HG02840 (cell line): ENCODE data around the gene MORC2.

ENCODE experiments used
- ATAC-seq: cut with Tn5 transposase; IDR thresholded peaks from one replicate; pipeline ENCODE4 v1.9.1; 2021; ENCODE audit warnings: mild to moderate bottlenecking, moderate library complexity, moderate number of reproducible peaks; ENCODE audit not compliant: unreplicated experiment, low FRiP score

The MORC2 gene

DNA sequence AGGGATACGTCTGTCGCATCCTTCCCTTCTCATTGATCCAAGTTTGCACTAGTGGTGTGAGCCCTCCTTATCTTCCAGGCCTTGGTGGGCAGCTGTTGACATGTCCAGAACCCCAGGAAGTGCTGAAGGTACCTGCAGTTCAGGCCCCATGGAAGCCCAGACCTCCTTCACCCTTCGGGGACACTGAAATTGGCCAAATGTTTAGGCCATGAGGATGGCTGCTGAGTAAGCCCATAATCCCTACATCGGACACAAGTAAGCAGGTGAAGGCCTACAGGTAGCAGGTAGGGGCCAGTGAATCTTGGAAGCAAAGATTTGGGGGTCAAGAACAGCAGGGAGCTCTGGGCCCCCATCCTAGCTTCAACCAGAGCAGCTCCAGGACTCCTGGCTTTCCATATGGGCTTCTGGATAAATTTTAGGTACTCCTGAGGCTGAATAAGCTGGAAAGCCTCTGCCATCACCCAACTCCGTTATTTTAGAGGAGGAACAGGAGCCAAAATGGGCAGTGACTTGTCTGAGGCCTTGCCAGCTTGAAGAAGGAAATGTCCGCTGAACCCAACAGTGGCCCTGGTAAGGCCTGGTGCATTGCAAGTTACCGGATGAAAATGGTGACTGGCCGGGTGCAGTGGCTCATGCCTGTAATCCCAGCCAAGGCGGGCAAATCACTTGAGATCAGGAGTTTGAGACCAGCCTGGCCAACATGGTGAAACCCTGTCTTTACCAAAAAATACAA is 45.2 kb downstream of the MORC2 start:
- ATAC-seq: no peak

DNA sequence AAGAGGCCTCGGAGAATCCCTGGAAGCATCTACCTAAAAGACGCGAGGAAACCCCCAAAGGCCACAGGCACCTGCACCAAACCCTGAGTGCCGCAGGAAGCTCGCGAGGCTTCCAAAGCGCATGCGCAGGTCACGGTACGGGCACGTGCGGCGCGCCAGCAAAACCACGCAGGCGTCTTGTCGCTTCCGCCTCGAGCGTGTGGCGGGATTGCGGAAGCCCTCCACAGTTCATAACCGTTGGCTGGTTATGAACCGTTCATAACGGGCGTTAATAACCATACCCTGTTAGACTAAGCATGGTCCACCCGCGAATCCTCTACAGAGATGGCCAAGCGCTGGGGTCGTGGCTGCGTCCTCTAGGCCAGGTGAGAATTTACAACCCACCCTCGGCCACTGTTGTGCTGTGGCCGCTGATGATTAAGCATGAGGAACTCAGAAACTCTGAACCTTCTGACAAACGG is 46.4 kb downstream of the MORC2 start:
- ATAC-seq: no peak

DNA sequence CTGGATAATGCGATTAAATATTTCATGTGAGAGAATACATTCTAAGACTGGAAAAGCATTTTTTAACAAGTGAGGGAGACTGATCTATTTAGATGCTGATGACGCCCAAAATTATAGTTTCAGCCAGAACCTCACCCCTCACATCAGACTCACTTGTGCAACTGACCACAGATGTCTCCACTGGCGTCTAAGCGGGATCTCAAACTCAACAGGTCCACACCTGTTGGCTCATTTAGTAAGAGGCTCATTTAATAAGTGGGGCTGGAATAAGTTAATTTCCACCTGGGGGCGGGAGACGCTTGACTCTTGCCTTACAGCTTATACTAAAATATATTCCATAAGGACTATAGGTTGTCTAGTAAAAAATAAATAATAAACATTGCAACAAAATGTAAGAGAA is 47.5 kb downstream of the MORC2 start:
- no peak for ATAC-seq

DNA sequence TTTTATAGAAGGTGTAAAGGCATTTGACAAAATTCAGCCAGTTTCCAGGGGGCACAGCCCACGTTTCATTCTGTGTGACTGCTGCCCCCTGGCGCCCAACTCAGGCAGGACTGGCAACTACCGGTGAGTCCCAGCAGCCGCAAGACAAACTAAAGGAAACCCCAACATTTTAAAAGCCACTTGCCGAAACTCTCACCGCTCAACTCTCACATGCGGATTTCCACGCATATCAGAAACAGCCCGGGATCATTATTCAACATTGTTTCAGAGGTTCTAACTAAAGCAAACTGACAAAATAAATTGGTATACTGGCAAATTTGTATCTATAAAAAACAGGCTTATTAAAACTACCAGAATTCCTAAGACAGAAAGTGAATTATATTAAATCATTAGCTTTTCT is 48.2 kb downstream of the MORC2 start:
- ATAC-seq: no peak

DNA sequence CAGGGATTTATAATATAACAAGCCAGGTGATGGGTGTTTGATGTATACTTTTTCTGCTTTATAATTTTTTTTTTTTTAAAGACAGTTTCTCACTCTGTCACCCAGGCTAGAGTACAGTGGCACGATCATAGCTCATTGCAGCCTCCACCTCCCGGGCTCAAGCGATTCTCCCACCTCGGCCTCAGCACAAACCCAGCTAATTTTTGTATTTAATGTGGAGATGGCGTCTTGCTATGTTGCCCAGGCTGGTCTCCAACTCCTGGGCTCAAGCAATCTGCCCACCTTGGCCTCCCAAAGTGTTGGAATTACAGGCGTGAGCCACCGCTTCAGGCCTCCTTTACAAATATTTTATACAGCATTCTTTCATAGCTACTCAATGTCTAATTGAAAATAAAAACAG is 48.6 kb downstream of the MORC2 start:
- no peak for ATAC-seq

DNA sequence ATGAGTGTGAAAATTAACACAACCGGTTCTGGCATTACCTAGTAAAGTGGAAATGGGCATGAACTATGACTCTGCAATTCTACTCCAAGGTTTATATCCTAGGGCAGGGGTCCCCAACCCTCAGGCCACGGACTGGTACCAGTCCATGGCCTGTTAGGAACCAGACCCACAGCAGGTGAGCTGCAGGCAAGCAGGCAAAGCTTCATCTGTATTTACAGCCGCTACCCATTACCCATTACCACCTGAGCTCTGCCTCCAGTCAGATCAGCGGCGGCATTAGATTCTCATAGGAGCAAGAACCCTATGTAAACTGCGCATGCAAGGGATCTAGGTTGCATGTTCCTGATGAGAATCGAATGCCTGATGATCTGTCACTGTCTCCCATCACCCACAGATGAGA is 49.8 kb downstream of the MORC2 start:
- ATAC-seq: no peak

DNA sequence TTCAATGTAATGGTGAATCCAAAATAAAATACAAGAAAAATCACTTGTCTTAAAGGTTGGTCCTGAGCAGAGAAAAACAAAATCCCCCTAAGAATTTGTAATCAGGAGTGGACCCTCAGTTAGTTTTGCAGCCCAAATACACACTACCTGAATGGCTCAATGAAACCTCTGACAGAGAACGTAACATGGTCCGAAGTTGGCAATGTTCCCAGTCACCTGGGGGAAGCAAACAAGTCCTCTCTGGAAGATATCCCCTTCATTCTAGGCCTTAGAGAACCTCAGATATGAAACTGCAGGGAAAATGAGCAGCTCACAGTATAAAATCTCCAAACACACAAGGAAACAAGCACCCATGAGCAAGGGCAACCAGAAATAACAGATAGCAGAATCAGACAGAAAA is 58.2 kb downstream of the MORC2 start:
- no peak for ATAC-seq

DNA sequence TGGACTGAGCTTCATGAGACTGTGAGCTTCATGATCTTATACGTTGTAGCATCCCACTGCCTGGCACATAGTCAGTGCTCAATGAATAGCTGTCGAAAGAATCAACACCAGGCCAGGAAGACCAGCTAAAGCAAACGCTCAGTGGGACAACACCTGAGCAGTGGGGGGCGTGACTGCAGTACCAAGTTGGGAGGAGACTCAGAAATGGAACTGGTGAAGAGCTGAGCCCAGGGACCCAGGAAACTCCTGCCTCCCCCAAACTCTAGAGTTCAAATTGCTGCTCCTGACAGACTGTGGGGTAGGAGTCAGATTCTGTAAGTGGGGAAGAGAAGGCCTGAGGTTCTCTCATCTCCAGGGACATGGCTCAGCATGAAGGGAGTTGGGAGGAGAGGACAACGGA is 59.3 kb downstream of the MORC2 start:
- ATAC-seq: no peak

DNA sequence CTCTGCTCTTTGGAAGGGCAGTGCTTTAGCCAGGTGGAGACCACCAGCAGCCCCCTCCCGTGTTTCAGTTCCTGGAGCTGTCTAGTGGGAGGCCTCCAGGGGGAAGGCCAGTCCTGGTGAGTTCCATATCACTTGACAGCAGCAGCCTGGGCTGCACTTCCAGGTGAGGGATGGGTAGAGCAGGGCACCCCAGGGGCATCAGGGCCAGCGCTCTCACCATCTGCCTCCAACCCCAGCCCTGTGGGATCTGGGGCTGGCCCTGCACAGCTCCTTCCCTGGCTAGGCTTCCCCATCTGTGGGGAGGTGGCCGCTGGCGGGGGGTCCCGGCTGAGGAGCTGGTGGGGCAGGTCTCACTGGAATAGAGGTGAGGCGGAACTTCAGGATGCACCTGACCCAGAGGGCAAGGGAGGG is 60.5 kb downstream of the MORC2 start:
- ATAC-seq: no peak

DNA sequence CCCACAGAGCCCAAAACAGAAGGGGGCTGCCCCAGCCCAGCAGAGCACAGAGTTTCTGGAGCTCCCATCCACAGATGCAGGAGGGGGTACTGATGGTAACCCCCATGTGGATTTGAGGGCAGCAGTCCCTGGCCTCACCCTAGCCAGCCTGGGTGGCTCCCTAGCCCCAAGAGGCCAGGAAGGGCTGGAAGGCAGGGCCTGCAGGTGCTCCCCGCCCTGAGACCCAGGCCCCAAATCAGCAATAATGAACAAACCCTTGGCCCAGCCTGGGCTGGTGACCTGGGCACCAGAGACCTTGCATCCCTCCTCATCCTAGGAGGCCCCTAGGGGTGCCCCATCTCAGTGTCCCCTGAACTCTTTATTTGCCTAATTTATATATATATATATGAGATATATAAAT is 61.6 kb downstream of the MORC2 start:
- ATAC-seq: no peak

DNA sequence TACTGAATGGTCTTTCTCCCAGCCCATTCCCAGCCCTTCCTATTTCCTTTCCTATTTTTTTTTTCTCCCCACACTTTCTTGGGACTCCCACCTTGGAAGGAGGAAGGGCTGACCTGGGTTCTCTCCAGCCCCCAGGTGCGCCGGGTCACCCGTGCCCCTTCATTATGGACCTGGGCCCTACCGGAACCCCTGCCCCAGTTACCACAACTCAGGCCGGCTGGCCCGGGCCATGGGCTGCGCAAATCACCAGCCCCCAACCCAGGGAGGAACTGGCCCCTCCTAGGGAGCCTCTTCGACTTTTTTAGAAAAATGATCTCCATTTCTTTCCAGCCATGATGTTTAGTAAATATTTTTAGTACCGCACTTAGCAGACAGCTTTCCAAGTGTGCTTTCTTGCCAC is 62.2 kb downstream of the MORC2 start:
- no peak for ATAC-seq

DNA sequence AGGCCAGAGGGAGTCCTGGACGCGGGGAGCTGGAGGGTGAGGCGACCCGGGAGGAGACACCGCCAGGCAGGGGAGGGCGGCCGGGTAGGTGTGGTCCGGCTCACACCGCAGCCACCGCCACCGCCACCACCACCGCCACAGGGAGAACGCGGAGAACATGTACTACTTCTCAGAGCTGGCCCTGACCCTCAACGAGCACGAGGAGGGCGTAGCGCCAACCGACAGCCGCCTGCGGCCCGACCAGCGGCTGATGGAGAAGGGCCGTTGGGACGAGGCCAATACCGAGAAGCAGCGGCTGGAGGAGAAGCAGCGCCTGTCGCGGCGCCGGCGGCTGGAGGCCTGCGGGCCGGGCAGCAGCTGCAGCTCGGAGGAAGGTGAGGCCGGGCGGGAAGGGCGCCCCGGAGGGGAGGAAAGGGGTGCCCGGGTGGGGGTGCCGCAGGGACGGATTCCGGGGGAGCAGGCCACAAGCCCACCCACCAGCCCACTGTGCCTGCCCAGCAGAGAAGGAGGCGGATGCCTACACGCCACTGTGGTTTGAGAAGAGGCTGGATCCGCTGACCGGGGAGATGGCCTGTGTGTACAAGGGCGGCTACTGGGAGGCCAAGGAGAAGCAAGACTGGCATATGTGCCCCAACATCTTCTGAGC is 62.8 kb downstream of the MORC2 start:
- ATAC-seq: no peak

DNA sequence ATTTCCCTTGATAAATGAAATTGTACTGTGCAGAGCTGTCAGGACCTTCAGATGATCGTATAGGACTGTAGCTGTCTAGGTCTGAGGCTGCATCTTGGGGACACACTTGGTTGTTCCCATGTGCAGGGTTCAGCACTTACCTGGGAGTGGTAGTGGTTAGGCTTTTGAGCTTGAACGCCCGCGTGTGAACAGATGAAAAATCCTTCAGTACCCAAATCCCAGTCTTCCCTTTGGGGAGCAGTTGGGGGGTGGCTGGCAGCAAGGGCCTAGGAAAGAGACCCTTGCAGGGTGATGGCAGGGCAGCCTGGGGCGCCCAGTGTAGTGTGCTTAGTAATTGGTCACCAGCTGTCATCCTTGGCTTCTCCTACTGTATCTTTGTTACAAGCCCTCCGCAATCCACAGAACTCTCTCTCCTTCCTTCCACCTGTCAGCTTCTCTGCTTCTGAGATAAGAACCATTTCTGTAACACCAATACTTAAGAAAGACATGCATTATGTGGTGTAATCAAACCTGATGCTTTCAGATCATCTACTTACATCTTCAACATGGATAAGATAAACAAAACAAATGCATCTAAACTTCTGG is 64.6 kb downstream of the MORC2 start:
- no peak for ATAC-seq

DNA sequence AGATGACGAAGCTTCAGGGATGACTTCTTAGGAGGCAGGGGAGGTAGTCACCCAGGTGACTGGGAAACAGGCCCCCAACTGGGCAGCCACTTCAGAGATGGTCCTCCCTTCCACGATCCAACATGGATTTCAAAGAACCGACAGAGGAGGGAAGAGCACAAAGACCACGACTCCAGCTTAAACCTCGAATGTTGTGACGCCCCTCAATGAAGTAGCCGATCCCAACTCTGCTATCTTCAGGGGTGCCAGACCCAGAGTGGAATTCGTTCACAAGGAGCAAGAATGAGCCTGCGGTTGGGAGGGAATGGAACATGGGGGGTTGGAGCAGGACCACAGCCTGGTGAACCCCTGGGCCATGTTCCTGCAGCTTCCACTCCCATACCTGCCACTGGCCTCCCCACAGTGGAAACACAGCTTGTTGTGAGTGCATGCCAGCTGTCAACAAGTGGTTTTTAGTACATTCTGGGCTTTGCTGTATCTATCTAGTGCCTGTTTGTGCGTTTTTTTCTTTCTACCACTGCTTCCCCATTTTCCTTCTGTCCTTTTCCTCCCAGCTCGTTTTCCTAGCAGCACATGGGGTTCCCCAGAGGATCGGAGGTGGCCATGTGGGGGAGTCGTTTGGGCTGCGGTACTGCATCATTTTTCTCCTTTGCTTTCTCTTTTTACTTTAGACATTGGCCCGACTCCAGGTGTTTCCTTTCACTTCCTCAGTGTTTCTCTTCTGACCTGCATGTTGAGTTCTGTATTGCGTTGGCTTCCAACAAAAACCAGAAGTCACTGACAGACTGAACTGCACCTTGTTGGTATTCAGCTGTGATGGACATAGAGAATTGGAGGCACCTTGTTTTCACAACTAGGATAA is 65.8 kb downstream of the MORC2 start:
- ATAC-seq: no peak

DNA sequence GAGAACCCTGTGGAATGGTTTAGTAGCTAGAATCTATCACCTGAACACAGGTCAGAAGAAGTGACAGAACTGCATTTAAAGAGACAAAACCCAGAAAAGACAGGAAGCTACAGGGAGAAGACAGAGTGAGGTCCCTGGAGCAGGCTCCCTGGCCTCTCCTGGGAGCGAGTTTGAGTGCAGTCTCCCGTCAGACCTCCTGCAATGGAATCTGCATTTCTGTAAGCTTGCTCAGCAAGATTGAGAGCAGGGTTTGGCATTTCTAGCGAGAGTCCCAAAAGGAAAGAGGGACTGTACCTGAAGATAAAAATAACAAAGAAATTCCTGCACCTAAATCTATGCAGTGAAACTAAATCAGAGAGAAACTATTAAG is 74.2 kb downstream of the MORC2 start:
- ATAC-seq: no peak

DNA sequence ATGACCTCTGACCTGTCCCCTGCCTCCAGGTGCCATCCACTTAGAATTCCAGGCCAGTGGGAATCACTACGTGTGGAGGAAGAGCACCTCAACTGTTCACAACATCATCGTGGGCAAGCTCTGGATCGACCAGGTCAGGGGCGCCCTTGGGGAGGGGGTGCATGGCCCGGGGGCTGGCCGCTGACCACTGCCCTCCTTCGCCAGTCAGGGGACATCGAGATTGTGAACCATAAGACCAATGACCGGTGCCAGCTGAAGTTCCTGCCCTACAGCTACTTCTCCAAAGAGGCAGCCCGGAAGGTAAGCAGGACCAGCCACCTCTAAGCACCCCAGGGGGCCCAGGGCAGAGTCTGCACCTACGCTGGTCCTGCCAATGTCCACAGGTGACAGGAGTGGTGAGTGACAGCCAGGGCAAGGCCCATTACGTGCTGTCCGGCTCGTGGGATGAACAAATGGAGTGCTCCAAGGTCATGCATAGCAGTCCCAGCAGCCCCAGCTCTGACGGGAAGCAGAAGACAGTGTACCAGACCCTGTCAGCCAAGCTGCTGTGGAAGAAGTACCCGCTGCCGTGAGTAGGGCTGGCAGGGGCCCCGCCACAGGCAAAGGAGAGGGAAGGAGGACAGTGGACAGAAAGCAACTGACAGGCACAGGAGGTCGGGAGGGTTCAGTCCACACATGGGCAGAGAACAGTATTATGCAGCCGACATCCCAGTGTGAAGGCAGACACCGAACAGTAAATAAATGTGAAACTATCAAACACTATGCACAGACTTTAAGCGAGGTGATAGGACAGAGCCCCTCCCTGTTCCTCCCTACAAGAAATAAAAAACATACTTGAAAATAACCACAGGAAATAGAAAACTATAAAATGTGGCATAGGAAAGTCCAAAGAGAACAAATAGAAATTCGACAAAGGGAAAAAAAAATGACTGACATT is 74.9 kb downstream of the MORC2 start:
- no peak for ATAC-seq

DNA sequence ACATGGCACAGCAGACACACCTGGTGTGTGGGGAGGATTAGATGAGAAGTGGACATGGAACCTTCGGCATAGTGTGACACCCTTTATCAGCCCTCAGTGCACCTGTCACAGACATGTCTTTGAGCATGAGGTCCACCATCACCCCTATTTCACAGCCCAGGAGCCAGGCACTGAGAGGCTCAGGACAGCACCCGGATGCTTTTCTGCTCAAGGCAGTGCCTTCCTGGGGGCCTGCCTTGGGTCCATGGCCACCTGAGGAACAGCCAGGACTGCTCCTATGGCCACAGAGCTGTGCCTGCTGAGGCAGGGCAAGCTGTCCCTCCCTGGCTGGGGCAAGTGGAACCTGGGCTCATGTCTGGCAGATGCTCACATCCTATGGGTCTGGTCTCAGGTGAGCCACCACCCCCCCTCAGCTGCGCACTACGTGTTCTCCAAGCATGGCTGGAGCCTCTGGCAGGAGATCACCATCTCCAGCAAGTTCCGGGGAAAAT is 75.8 kb downstream of the MORC2 start:
- ATAC-seq: no peak

DNA sequence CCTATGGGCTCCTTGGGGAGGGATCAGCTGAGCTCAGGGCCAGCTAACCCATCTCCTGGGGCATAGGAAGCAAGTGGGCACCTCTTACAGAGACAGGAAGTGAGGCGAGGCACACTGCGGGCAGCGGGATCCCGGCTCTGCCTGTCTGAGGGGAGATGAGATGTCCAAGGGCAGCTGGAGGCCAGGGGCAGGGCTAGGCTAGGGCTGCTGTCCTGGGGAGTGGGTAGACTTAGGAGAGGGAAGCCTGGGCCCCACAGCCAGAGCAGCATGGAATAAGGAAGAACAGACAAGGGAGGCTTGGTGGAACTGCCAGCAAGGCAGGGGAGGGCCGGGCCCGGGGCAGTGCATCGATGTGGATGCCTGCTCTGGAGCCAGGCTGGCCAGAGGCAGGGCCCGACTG is 76.3 kb downstream of the MORC2 start:
- ATAC-seq: no peak

DNA sequence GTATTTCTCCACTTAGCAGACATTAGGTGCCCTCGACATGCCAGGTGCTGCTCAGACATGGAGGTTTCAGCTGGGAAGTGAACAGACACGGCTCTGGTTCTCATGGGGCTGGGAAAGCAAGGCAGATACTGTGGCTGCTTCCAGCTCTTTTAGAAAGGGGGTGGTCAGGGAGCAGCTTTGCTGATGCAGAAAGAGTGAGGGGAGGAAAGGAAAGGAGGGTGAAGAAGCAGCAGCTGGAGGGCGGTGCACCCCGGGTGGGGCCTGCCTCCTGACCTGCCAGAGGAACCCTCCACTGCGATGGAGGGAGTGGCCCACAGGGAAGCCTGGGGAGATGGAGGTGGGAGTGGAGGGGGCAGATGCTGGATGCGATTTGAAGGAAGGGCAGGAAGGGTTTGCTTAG is 76.8 kb downstream of the MORC2 start:
- ATAC-seq: no peak

DNA sequence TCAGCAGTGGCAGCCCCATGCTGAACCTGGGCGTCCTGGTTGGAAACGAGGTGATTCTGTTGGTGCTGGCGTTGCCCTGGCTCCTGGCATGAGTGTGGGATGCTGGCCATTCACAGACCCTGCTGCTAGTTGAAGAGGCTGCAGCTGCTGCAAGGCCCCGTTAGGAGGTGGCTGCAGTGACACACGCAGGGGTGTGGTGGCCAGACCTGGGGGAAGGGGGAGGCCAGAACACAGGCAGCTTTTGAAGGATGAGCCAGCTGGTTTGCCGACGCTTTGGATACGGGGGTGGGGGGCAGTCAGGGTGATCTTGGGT is 77.2 kb downstream of the MORC2 start:
- ATAC-seq: no peak
